ENCODE measurements around the gene MYD88.

- no peak for TF ChIP-seq CTCF (IDR thresholded peaks at IDR 0.05)
- TF ChIP-seq POLR2A (IDR thresholded peaks at IDR 0.05): no peak
These were observed 38.7 kb downstream of the MYD88 start for GRCh38 chr3:38177181-38177580.
